Measurements from ENCODE around the gene THAP12. TPM values are rescaled to one million over a fixed set of nuclear protein-coding genes. Genes with fewer than 3 reads are reported as not detected.

THAP12 gene
- total and polyA plus RNA-seq, 2 donors (not counting 1 experiment from before 2014, with no cell fraction given), result 16.8 to 55.6 TPM

GRCh38 chr11:76415073-76415472, 34.1 kb upstream of the THAP12 start:
- CTCF ChIA-PET, result no interaction called here
- peaks cover 18% of the 10 kb centered on the region for H3K27me3 Mint-ChIP-seq
- H3K9me3 Mint-ChIP-seq (ENCODE audit: insufficient read depth), result no peaks in the 10 kb centered on the region
- Histone ChIP-seq H3K27ac (ENCODE audit: low read length in 2 of 2) (no peak overlapping the region), H3K9ac (ENCODE audit: low read length) (no peak overlapping the region), H4K20me1 (ENCODE audit: control insufficient read depth, insufficient read depth, low read length, poor library complexity, severe bottlenecking) (no peaks in the 10 kb centered on the region), H3K4me3 (ENCODE audit: control extremely low read depth in 1 of 5, extremely low read depth in 1 of 5, insufficient read depth in 1 of 5, low read depth in 2 of 5, low read length in 4 of 5) (no peak overlapping the region), H3K27me3 (replicated peaks in 1 of 4; ENCODE audit: control extremely low read depth in 1 of 4, control insufficient read depth in 3 of 4, insufficient read depth in 4 of 4, low read length in 3 of 4) (peaks cover 0 to 3% (median 0%) of the 10 kb centered on the region in 4 experiments), H3K4me1 (ENCODE audit: control insufficient read depth in 2 of 2, insufficient read depth in 2 of 2, low read length in 2 of 2) (no peaks in the 10 kb centered on the region), H3K9me3 (ENCODE audit: control extremely low read depth in 1 of 3, control insufficient read depth in 2 of 3, insufficient read depth in 1 of 3, low read length in 2 of 3) (no peaks in the 10 kb centered on the region), H3K4me2 (replicated peaks; ENCODE audit: low read depth, low read length, poor library complexity, severe bottlenecking) (no peak overlapping the region), H3K79me2 (ENCODE audit: control insufficient read depth, insufficient read depth, low read length) (no peaks in the 10 kb centered on the region), H2AFZ (ENCODE audit: insufficient read depth, low read depth, low read length, poor library complexity, severe bottlenecking) (no peak overlapping the region), H3K36me3 (replicated peaks in 1 of 2; ENCODE audit: control extremely low read depth in 1 of 2, control insufficient read depth in 1 of 2, extremely low read depth in 1 of 2, insufficient read depth in 2 of 2, low read length in 1 of 2) (no peaks in the 10 kb centered on the region)
- no peak overlapping the region for H3K27ac Mint-ChIP-seq
- ATAC-seq (ENCODE audit: low read depth) (no peak), DNase-seq (no peak)
- POLR2A ChIA-PET, result no interaction called here
- no peak for TF ChIP-seq CTCF (IDR thresholded peaks at IDR 0.05)
- no peak for TF ChIP-seq EZH2 (IDR thresholded peaks at IDR 0.05; ENCODE audit: borderline replicate concordance, insufficient read depth, low read depth, low read length, poor library complexity, severe bottlenecking)
- H3K4me1 Mint-ChIP-seq, result no peaks in the 10 kb centered on the region
- intact Hi-C loops (cut with micrococcal nuclease), result no loop called here
- H3K4me3 Mint-ChIP-seq, result no peak overlapping the region

- Mint-ChIP-seq H3K4me1 (no peaks in the 10 kb centered on the region), H3K27me3 (peaks cover 9% of the 10 kb centered on the region), H3K27ac (no peak overlapping the region), H3K4me3 (no peak overlapping the region), H3K9me3 (ENCODE audit: insufficient read depth) (no peaks in the 10 kb centered on the region)
- H3K27me3 ChIP-seq (replicated peaks in 1 of 4; ENCODE audit: control extremely low read depth in 1 of 4, control insufficient read depth in 3 of 4, insufficient read depth in 4 of 4, low read length in 3 of 4), result no peaks in the 10 kb centered on the region
- TF ChIP-seq CTCF (IDR thresholded peaks at IDR 0.05) (no peak), EZH2 (IDR thresholded peaks at IDR 0.05; ENCODE audit: borderline replicate concordance, insufficient read depth, low read depth, low read length, poor library complexity, severe bottlenecking) (no peak)
- CTCF ChIA-PET, result no interaction called here
- H2AFZ ChIP-seq (ENCODE audit: insufficient read depth, low read depth, low read length, poor library complexity, severe bottlenecking), result no peak overlapping the region
- H3K79me2 ChIP-seq (ENCODE audit: control insufficient read depth, insufficient read depth, low read length), result no peaks in the 10 kb centered on the region
- H3K9ac ChIP-seq (ENCODE audit: low read length), result no peak overlapping the region
- ATAC-seq (ENCODE audit: low read depth) (no peak), DNase-seq (no peak)
- no peak overlapping the region for H3K27ac ChIP-seq (ENCODE audit: low read length in 2 of 2)
- intact Hi-C loops (cut with micrococcal nuclease), result no loop called here
- H3K4me1 ChIP-seq (ENCODE audit: control insufficient read depth in 2 of 2, insufficient read depth in 2 of 2, low read length in 2 of 2), result no peaks in the 10 kb centered on the region
- H3K4me3 ChIP-seq (ENCODE audit: control extremely low read depth in 1 of 5, extremely low read depth in 1 of 5, insufficient read depth in 1 of 5, low read depth in 2 of 5, low read length in 4 of 5), result no peak overlapping the region
- H3K36me3 ChIP-seq (replicated peaks in 1 of 2; ENCODE audit: control extremely low read depth in 1 of 2, control insufficient read depth in 1 of 2, extremely low read depth in 1 of 2, insufficient read depth in 2 of 2, low read length in 1 of 2), result no peaks in the 10 kb centered on the region
- no peaks in the 10 kb centered on the region for H3K9me3 ChIP-seq (ENCODE audit: control extremely low read depth in 1 of 3, control insufficient read depth in 2 of 3, insufficient read depth in 1 of 3, low read length in 2 of 3)
- POLR2A ChIA-PET, result no interaction called here
- WGBS (ENCODE audit: insufficient coverage), result 95% methylated on average over 10 of the region's 10 CpGs
- H4K20me1 ChIP-seq (ENCODE audit: control insufficient read depth, insufficient read depth, low read length, poor library complexity, severe bottlenecking), result no peaks in the 10 kb centered on the region
- no peak overlapping the region for H3K4me2 ChIP-seq (replicated peaks; ENCODE audit: low read depth, low read length, poor library complexity, severe bottlenecking)
These were observed 30.0 kb upstream of the THAP12 start for GRCh38 chr11:76410851-76411357.

All from B cell (primary cell).